NCI-H1694 treated with DMSO at 0.1 percent for 48 hours (cell line): ENCODE data around the gene ITPR2.

ENCODE experiments used
- DNase-seq: peaks from one replicate; lab custom pipeline; 2025; lab: John Stamatoyannopoulos, UW

ITPR2 gene

GRCh38 chr12:26513363-26514043 lies 319.5 kb downstream of the ITPR2 start:
- DNase-seq, result no peak

- DNase-seq, result no peak
These were observed 320.8 kb downstream of the ITPR2 start for GRCh38 chr12:26512213-26512612.

- no peak for DNase-seq
These were observed 322.7 kb downstream of the ITPR2 start for GRCh38 chr12:26510354-26510674.

GRCh38 chr12:26507613-26508012 lies 325.4 kb downstream of the ITPR2 start:
- no peak for DNase-seq

- no peak for DNase-seq
These were observed 332.9 kb downstream of the ITPR2 start for GRCh38 chr12:26499979-26500640.

GRCh38 chr12:26496170-26496569 lies 336.8 kb downstream of the ITPR2 start:
- DNase-seq, result no peak

- DNase-seq, result no peak
These were observed 339.3 kb downstream of the ITPR2 start for GRCh38 chr12:26493656-26494055.

- DNase-seq, result no peak
These were observed 340.6 kb downstream of the ITPR2 start for GRCh38 chr12:26492406-26492805.

- no peak for DNase-seq
These were observed 343.1 kb downstream of the ITPR2 start for GRCh38 chr12:26489908-26490307.

- DNase-seq, result no peak
These were observed 344.6 kb downstream of the ITPR2 start for GRCh38 chr12:26488351-26488750.

GRCh38 chr12:26473291-26473690 lies 359.7 kb downstream of the ITPR2 start:
- DNase-seq, result no peak

GRCh38 chr12:26471560-26471959 lies 361.4 kb downstream of the ITPR2 start:
- DNase-seq, result no peak

- DNase-seq, result no peak
These were observed 363.4 kb downstream of the ITPR2 start for GRCh38 chr12:26469421-26470180.

GRCh38 chr12:26467351-26467750 lies 365.6 kb downstream of the ITPR2 start:
- DNase-seq, result no peak

- no peak for DNase-seq
These were observed 366.3 kb downstream of the ITPR2 start for GRCh38 chr12:26466726-26467125.

- no peak for DNase-seq
These were observed 367.4 kb downstream of the ITPR2 start for GRCh38 chr12:26465419-26466097.

GRCh38 chr12:26461776-26462175 lies 371.2 kb downstream of the ITPR2 start:
- no peak for DNase-seq

- DNase-seq, result no peak
These were observed 372.6 kb downstream of the ITPR2 start for GRCh38 chr12:26460361-26460760.

- DNase-seq, result no peak
These were observed 376.9 kb downstream of the ITPR2 start for GRCh38 chr12:26455936-26456574.

GRCh38 chr12:26453246-26453645 lies 379.7 kb downstream of the ITPR2 start:
- no peak for DNase-seq

- no peak for DNase-seq
These were observed 380.5 kb downstream of the ITPR2 start for GRCh38 chr12:26452511-26452910.

- DNase-seq, result no peak
These were observed 381.2 kb downstream of the ITPR2 start for GRCh38 chr12:26451763-26452162.
